Superior temporal gyrus (tissue), 1 donor: Measurements from ENCODE around the gene RAE1.

Source experiments
- DNase-seq: peaks from one replicate; pipeline ENCODE4 v3.0.0-alpha.2; 2016; ENCODE audit errors: extremely low spot score

Gene RAE1

DNA sequence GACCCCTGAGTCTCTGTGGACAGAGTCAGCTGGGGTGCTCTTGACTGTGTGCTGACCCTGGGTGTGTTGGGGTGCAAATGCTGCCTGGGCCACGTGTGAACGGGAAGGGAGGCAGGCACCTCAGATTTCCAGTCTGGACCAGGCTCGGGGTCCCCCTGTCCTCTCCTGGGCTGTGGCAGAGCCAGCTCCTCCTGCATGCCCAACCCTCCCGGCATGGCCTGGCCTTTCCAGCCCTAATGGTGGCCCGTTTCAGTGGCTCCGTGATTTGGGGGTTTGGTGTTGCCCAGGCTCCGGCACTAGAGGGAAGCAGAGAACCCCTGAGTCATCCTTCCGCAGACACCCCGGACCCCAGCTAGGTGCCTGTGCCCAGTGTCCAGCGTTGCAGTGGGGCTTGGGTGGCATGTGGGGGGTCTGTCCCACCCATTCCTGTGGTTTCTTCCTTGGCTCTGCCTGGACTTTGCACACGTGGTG is 49.2 kb downstream of the RAE1 start:
- DNase-seq, result no peak

DNA sequence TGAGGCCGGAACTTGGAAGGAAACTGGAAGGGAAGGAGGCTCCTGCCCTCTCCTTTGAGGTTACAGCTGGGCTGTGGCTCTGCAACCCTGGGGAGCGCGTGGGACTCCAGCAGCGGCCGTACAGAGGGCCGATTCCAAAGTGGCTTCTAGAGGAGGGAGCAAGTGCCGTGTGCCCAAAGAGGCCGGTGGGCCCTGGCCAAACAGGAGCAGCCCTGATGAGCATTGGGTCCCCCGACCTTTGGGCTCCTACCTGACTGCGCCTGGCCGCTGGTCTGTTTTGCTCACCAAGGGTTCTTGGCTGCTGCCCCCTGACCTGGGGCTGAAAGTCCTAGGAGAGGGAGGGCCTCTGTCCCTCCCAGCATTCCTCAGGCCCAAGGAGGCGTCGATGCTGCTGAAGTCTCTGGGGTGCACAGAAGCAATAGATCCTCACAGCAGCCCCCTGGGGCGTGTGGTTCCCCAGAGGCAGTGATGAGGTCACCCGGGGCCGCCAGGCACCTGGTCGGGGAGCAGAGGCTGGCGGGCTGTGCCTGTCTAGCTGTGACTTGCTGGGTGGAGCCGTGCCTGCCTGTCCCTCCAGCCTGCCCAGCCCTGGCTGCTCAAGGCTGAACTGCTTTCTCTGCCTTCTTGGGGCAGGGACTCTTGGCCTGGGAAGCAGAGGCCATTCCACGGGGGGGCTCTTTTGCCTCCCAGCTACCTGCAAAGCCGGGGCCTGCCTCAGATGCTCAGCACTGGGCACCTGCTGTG is 49.9 kb downstream of the RAE1 start:
- DNase-seq, result no peak

DNA sequence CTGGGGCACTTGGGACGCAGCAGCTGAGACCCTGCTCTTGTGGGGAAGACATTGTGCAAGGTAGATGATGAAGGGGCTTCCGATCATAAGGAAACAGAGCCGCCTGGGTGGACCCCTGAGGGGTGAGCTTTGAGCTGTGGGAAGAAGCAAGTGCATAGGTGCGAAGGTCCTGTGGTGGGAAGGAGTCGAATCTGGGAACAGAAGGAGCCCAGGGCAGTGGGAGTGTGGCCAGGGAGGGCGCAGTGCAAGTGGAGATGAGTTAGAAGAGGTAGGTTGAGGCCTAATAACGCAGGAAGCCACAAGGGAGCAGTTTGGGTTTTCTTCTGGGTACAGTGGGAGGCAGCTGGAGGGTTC is 50.5 kb downstream of the RAE1 start:
- no peak for DNase-seq

DNA sequence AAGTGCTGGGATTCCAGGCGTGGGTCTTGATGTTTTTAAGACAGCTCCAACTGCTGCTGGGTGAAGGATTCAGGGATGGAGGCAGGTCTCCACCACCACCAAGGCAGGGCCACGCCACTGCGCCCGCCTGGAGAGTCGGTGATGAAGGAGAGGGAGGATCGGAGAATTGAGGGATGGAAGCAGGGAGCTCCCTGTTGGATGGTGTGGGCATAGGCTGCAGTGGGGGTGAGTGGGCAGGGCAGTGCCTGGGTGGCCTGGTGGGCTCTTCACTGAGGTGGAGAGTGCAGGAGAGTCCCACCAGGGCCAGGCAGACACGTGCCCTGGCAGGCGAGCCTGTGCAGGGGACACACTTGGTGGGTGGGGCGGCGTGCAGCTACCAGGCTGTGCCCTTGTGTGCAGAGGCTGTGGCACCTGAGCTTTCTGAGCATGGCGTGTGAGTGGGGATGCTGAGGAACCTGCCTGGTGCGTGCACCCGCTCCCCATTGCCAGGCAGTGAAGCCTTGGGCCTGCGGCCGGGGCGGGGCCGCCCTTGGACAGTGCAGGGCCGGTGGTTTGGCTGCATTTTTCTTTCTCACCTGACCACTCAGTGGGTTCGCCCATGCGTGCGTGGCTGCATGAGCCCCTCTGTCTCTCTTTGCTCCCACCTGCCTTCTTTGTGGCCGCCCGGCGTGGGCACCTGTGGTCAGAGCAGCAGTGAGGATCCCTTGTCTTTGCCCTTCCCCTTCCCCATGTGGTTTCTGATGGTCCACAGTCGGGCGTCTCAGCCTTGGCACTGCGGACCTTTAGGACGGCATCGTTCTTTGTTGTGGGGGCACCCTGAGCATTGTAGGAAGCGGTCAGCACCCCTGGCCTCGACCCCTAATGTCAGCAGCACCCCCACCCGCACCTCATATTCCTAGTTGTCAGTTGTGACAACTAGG is 51.4 kb downstream of the RAE1 start:
- no peak for DNase-seq

DNA sequence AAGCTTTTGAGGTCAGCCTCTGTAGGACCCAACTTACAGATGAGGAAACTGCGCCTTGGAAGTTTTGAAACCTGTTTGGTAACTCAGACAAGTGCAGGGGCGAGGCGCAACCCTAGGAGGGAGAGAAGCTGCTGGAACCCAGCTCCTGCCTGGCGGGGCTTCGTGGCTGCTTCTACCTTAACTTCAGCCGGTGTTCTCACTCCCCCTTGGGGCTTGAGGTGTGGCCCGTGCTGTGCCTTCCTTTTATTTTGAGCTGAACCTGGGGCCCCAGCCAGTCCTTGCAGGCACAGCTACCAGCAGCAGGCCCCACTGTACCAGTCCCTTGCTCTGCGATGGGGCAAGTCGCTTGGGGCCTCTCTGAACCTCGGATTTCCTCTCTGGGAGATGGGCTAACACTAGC is 52.2 kb downstream of the RAE1 start:
- no peak for DNase-seq

DNA sequence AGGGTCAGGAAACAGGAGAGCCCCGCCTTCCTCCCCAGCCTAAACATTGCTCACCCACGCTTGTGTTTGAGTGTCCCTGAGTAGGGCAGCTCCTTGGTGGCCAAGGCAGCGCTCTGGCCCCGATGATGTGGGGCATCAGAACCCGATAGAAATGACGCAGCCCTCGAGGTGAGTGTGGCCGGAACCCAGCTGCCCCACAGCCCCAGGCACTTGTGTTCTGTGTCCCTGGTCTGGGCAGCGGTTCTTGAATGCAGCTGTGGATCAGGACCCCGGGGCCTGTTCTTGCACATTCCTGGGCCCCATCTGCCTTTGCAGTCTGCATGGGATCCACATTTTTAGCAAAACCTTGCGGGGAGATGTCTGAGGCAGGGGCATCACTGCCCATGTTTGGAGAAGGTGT is 53.0 kb downstream of the RAE1 start:
- no peak for DNase-seq

DNA sequence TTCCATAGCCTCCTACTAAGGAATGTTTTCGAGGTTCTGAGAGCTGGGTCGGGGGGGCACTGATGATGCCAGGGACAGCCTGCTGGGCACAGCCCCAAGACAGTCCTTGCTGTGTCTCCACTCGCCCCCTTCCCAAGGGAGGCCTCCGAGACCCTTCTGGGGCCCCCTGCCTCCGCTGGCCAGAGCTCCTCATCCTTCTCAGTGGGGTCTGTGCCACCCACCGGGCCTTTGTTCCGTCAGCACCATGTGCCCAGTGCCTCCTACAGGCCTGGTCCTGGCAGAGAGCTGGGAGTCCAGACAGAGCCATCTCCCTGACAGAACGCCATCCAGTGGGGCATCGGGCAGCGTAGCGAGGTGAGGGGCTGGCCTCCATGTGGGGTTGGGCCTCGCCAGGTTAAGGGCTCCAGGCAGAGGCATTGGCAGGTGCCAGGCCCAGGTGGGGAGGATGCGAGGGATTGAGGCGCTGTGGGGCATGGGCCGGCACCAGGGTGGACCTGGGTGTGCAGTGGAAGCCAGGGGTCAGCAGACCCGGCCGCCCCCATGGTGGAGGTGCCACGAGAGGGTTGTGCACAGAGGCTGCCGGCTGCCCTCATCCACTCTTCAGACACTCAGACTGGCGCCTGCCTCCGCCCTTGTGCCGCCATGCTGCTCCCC is 53.5 kb downstream of the RAE1 start:
- no peak for DNase-seq

DNA sequence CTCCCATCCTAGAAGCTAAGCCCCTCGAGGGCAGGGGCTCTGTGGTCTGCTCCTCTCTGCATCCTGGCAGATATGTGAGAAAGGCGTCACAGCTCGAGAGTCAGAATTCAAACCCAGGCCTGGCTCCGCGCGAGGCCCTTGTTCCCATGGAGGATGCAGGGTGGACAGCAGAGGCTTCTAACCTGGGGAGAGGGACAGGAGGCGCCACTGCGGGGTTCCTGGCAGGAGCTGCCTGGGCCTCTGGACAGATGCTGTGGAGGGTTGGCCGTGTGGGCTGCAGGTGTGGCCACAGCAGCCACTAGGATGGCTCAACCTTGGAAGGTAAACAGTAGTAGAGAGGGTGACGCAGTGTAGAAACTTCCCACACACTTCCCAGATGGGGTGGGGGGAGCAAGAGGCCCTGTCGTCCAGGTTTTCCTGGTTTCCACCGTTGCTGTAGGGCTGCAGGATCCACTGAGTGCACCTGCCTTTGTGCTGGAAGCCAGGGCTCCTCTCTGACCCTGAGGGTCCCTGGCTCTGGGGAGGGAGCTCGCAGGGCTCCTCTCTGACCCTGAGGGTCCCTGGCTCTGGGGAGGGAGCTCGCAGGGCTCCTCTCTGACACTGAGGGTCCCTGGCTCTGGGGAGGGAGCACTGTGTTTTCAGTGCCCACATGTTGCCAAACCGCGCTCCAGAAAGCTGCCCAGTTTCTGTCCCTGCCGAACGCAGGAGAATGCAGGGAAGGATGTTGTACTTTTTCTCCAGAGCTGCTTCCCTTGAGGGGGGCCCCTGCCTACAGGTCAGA is 54.4 kb downstream of the RAE1 start:
- DNase-seq, result no peak

DNA sequence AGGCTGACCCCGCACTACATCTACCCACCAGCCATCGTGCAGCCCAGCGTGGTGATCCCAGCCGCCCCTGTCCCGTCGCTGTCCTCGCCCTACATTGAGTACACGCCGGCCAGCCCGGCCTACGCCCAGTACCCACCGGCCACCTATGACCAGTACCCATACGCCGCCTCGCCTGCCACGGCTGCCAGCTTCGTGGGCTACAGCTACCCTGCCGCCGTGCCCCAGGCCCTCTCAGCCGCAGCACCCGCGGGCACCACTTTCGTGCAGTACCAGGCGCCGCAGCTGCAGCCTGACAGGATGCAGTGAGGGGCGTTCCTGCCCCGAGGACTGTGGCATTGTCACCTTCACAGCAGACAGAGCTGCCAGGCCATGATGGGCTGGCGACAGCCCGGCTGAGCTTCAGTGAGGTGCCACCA is 56.5 kb downstream of the RAE1 start:
- no peak for DNase-seq

DNA sequence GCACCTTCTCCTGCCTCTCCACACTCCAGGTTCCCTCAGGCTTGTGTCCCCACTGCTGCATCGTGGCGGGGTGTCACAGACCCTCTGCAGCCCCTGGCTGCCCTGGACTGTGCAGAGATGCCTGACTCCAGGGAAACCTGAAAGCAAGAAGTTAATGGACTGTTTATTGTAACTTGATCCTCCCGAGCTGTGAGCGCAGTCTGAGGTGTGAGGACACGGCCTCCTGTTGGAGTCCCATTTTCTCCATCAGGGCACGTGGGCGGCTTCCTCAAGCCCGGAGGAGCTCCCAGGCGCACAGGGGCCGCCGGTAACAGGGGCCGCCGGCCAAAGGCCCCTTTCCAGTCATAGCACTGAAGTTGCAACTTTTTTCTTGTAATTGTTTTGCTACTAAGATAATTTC is 57.1 kb downstream of the RAE1 start:
- DNase-seq, result no peak

DNA sequence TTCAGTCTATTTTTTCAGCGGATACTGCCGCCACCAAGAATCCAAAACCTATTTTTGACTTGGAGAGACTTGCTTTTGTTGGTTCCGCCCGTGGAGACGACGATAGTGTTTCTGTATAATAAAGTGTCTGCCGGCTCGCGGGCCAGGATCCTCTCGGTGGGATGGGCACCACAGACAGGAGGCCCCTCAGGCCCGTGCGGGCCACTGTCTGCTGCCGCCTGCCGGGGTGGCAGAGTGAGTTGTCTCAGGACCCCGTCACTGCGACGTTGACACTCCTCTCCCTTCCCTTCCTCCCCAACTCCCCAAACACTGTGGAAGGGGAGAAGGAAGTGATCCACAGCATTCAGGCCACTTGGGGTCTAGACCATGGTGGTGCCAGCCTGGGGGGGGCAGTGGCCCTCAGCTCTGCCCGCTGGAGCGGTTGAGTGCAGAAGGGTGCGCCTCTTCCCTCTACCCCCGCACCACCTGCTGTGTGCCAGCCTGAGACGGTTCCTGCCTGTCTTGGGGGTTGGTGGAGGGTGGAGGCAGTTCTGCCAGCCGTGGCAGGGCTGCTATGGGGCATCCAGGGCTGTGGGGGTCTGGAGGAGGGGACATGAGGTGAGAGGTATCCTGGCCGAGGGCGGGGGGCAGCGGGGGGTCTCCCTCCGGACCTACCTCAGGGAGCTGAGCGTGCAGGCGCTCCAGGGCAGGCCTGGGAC is 57.6 kb downstream of the RAE1 start:
- DNase-seq, result no peak

DNA sequence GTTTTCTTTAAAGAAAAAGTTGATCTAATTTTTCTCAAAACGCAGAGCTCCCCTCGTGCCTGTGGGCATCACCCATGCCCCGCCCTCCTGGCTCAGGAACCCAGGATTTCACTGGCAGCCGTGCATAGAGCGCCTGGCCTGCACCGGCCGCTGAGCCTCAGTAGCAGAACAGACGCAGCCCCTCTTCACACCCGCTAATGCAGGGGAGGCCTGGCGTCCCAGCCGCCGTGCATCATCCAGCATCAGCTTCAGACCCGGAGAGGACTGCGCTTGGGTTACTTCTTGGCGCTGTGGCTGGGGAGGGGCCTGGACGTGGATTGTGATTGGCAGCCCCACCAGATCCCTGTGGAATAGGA is 58.2 kb downstream of the RAE1 start:
- no peak for DNase-seq

DNA sequence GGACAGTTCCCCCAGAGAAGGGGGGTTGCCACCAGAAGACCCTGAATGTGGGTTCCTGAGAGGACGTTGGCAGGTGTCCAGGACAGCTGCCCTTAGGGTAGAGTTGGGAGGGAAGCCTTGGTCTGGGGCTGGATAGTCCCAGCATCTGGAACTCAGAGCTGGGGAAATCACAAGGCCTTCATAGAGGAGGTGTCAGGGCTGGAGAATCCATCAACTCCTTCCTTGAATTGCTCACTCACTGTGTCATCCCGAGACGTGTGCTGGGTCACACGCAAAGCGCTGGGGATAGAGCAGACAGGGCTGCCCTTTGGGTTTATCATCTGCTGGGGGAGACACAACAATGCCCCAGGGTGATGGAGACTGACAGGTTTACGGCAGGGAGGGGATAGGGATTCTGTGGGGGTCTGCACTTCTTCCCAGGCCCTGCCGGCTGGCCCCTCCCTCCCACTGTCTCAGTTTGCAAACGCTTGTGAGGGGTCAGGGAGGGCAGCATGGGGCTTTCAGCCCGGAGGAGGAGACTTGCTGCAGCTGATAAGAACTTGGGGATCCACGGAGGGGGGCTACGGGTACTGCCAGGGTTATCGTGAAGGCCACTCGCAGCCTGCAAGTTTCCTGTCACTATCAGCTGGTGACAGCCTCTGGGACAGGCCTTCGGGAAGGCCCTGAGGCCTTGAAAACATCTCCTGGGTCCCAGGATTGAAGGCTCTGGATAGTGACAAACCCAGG is 58.8 kb downstream of the RAE1 start:
- DNase-seq, result no peak

DNA sequence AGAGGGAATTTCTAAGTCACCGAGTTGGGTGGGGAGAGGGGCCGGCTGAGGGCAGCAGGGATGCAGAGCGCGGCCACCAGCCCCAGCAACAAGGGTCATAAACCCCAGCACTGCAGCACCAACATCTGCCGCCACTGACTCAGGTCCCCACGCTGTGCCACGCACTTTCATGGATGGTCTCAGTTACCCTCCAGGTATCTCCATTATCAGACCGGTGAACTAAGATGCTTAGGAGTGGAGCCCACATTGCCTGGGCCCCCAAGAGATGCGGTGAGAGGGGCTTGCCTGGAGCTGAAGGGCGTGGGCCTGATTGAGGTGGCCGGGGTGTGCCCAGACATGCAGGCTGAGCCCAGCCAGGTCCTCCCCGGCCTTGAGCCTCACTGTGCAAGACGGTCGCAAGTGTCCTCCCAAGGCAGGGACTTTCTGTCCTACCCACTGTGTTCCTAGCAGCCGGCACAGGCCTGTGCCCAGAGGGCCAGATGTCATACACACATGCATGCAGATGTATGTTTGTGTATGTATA is 59.4 kb downstream of the RAE1 start:
- DNase-seq, result no peak

DNA sequence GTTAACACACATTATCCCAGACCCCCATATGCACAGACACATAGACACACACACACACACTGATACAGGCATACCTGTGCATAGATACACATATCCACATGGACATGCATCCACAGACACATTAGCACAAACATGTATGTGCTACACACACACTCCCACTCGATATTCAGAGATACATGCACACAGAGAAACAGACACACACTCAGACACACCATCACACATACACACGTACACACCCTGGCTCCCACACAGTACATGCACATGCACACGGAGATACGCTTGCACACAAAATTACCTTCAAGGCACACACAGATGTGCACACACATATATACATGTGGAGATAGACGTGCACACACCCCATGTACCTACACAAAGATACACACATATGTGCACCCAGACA is 59.9 kb downstream of the RAE1 start:
- no peak for DNase-seq

DNA sequence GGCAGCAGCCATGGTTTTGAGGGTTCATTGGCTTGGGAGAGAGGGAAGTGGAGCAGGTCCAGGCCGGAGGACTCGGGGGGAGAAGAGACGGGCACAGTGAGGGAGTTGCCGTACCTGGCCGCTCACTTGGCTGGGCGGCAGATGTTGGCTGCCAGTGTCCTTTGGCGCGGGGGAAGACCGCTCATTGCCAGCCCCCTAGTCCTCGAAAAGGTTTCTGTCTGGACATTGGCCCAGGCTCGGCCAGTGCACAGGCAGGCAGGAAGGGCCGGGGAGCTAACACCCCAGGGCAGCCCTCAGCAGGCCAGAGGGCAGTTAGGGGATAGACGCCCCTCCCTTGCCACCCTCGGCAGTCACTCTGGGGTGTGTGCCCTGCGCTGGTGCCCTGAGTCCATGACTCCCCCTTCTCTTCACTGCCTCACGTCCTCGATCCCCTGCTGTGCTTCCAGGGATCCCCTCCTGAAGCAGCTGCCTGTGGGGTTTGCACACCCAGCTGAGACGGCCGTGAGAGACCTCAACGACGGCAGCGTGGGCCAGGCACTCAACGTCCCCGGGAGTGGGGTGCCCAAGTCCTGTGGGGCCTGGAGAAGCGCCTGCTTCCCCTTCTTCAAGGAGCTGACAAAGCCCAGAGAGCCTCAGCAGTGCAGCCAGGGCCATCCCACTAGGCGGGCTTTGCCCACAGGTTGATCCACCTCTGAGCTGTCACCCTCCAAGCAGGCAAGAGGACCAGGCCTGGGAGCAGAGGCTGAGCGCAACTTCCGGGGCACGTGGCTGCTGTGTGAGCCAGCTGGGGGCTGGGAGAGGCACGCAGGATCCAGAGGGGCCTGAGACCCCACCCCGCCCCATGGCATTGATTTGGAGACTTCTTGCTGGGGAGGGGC is 60.6 kb downstream of the RAE1 start:
- no peak for DNase-seq

DNA sequence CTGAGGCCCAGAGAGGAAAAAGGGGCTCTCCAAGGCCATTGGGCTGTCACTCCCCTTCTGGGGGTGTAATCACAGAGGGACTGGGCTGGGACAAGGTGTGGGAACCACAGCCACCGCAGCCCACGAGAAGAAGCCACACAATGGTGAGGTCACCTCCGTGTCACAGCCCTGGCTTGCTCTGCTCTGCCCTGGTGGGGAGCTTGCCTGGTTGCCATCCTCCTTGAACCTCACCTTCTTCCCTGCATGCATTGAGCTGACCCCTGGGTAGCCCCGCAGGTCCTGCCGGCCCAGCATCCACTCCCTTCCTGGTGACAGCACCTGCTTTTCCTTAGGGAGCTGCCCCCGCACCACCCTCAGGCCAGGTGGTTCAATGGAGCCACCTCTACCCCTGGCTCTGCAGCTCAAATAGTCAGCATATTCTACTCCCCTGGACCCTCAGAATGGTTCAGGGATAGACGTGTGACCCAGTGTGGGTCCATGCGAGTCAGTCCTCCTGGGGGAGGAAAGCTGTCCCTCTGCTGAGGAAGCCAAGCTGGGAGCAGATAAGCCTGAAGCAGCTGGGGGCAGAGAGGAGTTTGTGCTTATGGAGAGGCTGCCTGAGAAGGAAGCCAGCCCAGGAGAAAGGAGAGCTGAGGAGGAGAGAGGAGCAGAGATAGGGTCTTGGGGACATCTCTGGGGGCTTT is 61.4 kb downstream of the RAE1 start:
- DNase-seq, result no peak

DNA sequence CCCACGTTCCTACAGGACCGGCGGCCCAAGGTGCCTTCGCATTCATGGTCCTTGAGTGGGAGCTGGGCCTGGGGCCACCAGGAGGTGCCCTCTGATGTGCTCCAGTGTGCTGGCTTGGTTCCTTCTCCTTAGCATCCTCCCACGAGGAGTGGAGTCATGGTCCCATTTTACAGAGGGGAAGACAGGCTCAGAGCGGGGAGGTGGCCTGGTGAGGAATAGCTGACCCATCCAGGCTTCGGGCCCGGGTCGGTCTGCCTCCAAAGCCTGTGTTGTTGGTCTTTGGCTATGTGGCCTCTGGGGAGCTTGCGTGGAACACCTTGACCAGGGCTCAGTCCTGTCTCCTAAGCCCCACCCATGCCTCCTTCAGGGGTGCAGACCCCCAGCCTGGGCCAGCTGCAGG is 62.9 kb downstream of the RAE1 start:
- no peak for DNase-seq
